Measurements from ENCODE around the gene PTPRG. TPM values are rescaled to one million over a fixed set of nuclear protein-coding genes. Genes with fewer than 3 reads are reported as not detected.
A peak's percentile ranks its signal among the peaks of the same experiment; 100 is the strongest.

Gene PTPRG
- total RNA-seq, 1 donor from 2014 or later = 40.0 TPM

- DNase-seq = no peak
Observed at GRCh38 chr3:61618871-61619270, 57.5 kb downstream of the PTPRG start.

- no peak for DNase-seq
Observed at GRCh38 chr3:61620073-61620472, 58.7 kb downstream of the PTPRG start.

- DNase-seq = no peak
Observed at GRCh38 chr3:61624300-61624699, 62.9 kb downstream of the PTPRG start.

GRCh38 chr3:61625429-61625828 lies 64.1 kb downstream of the PTPRG start:
- no peak for DNase-seq

GRCh38 chr3:61626484-61626883 lies 65.1 kb downstream of the PTPRG start:
- DNase-seq = no peak

- peak; percentile 70 for DNase-seq
Observed at GRCh38 chr3:61627768-61628185, 66.4 kb downstream of the PTPRG start.

GRCh38 chr3:61628636-61629035 lies 67.3 kb downstream of the PTPRG start:
- DNase-seq = no peak

GRCh38 chr3:61629442-61629841 lies 68.1 kb downstream of the PTPRG start:
- no peak for DNase-seq

GRCh38 chr3:61631108-61631769 lies 69.9 kb downstream of the PTPRG start:
- DNase-seq = no peak

- DNase-seq = no peak
Observed at GRCh38 chr3:61632568-61633175, 71.3 kb downstream of the PTPRG start.

GRCh38 chr3:61634678-61635077 lies 73.3 kb downstream of the PTPRG start:
- DNase-seq = peak; percentile 4

- DNase-seq = no peak
Observed at GRCh38 chr3:61637088-61638051, 76.0 kb downstream of the PTPRG start.

- DNase-seq = no peak
Observed at GRCh38 chr3:61638741-61639140, 77.4 kb downstream of the PTPRG start.

- DNase-seq = no peak
Observed at GRCh38 chr3:61639991-61640390, 78.6 kb downstream of the PTPRG start.

- DNase-seq = no peak
Observed at GRCh38 chr3:61645148-61645547, 83.8 kb downstream of the PTPRG start.

GRCh38 chr3:61646360-61646759 lies 85.0 kb downstream of the PTPRG start:
- no peak for DNase-seq

- peak; percentile 63 for DNase-seq
Observed at GRCh38 chr3:61646851-61647525, 85.6 kb downstream of the PTPRG start.

- DNase-seq = no peak
Observed at GRCh38 chr3:61648481-61648880, 87.1 kb downstream of the PTPRG start.

GRCh38 chr3:61649381-61650170 lies 88.2 kb downstream of the PTPRG start:
- DNase-seq = no peak

GRCh38 chr3:61650276-61650675 lies 88.9 kb downstream of the PTPRG start:
- peak; percentile 74 for DNase-seq

GRCh38 chr3:61650719-61651410 lies 89.5 kb downstream of the PTPRG start:
- DNase-seq = no peak

Data from skin of body (tissue), 2 donors.